ENCODE results near the gene HDGFL1. TPM values are rescaled to one million over a fixed set of nuclear protein-coding genes. Genes with fewer than 3 reads are reported as not detected.

The HDGFL1 gene
- total and polyA plus RNA-seq, 2 donors: under 0.01 TPM; not detected in 1

DNA sequence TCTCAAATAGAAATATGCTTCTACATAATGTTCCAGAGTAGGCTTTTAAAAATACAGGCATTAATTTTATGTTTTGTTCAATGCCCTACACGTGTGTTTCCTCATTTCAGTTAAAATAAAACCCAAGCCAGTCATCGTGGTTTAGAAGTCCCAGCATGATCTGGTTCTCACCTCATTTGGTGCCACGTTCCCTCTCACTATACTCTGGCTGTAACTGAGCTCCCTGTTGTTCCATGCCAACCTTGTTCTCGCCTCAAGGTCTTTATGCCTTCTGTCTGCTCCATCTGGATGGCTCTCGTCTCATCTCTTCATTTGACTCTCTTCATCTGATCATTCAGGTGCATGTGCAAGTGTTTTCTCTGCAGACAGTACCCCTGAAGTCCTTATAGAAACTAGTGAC lies 32.6 kb downstream of the HDGFL1 start:
- WGBS: 60% methylated on average over 5 of the region's 5 CpGs
- H3K27ac ChIP-seq (ENCODE audit: low read depth in 1 of 2, low read length in 1 of 2): no peak overlapping the region
- no peaks in the 10 kb centered on the region for H3K9me3 ChIP-seq (ENCODE audit: control insufficient read depth in 2 of 2, insufficient read depth in 1 of 2, low read length in 1 of 2)
- no peak overlapping the region for H3K4me3 ChIP-seq (ENCODE audit: low read length in 2 of 2)
- H3K36me3 ChIP-seq (ENCODE audit: control insufficient read depth in 2 of 2, insufficient read depth in 2 of 2, low read length in 1 of 2): no peaks in the 10 kb centered on the region
- H3K27me3 ChIP-seq (ENCODE audit: control insufficient read depth in 2 of 2, insufficient read depth in 1 of 2, low read length in 1 of 2): no peaks in the 10 kb centered on the region
- H3K4me1 ChIP-seq (ENCODE audit: control insufficient read depth in 2 of 2, insufficient read depth in 2 of 2, low read length in 2 of 2): no peaks in the 10 kb centered on the region
- DNase-seq (ENCODE audit: low read depth in 6 of 9, low spot score in 9 of 9): no peak

GRCh38 chr6:22605736-22606135 lies 36.4 kb downstream of the HDGFL1 start:
- H3K4me3 ChIP-seq (ENCODE audit: low read length in 2 of 2): no peak overlapping the region
- no peaks in the 10 kb centered on the region for H3K27me3 ChIP-seq (ENCODE audit: control insufficient read depth in 2 of 2, insufficient read depth in 1 of 2, low read length in 1 of 2)
- no peak overlapping the region for H3K27ac ChIP-seq (ENCODE audit: low read depth in 1 of 2, low read length in 1 of 2)
- no peak for DNase-seq (ENCODE audit: low read depth in 6 of 9, low spot score in 9 of 9)
- no peaks in the 10 kb centered on the region for H3K4me1 ChIP-seq (ENCODE audit: control insufficient read depth in 2 of 2, insufficient read depth in 2 of 2, low read length in 2 of 2)
- H3K9me3 ChIP-seq (ENCODE audit: control insufficient read depth in 2 of 2, insufficient read depth in 1 of 2, low read length in 1 of 2): no peaks in the 10 kb centered on the region
- WGBS: 95% methylated on average over 2 of the region's 2 CpGs
- H3K36me3 ChIP-seq (ENCODE audit: control insufficient read depth in 2 of 2, insufficient read depth in 2 of 2, low read length in 1 of 2): no peaks in the 10 kb centered on the region

DNA sequence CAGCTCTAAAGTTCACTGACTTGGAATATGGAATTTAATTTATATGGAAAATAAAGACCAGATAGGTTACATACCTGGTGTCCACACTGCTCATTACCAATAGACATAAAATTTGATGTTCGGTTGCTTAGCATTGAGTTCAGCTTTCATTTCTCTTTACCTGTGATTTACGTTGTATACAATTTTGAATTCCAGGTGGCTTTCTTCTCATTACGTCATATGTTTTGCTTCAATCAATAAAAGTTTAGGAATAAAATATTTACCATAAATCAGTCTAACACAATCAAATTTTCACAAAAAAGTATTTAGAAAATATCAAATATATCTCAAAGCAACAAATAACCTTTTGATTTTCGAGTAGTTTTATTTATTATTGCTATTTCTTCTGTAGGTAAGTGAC lies 40.8 kb downstream of the HDGFL1 start:
- no peaks in the 10 kb centered on the region for H3K9me3 ChIP-seq (ENCODE audit: control insufficient read depth in 2 of 2, insufficient read depth in 1 of 2, low read length in 1 of 2)
- H3K4me1 ChIP-seq (ENCODE audit: control insufficient read depth in 2 of 2, insufficient read depth in 2 of 2, low read length in 2 of 2): no peaks in the 10 kb centered on the region
- no peak overlapping the region for H3K4me3 ChIP-seq (ENCODE audit: low read length in 2 of 2)
- 84% methylated on average over 4 of the region's 4 CpGs for WGBS
- DNase-seq (ENCODE audit: low read depth in 6 of 9, low spot score in 9 of 9): no peak
- no peak overlapping the region for H3K27ac ChIP-seq (ENCODE audit: low read depth in 1 of 2, low read length in 1 of 2)
- no peaks in the 10 kb centered on the region for H3K36me3 ChIP-seq (ENCODE audit: control insufficient read depth in 2 of 2, insufficient read depth in 2 of 2, low read length in 1 of 2)
- no peaks in the 10 kb centered on the region for H3K27me3 ChIP-seq (ENCODE audit: control insufficient read depth in 2 of 2, insufficient read depth in 1 of 2, low read length in 1 of 2)

DNA sequence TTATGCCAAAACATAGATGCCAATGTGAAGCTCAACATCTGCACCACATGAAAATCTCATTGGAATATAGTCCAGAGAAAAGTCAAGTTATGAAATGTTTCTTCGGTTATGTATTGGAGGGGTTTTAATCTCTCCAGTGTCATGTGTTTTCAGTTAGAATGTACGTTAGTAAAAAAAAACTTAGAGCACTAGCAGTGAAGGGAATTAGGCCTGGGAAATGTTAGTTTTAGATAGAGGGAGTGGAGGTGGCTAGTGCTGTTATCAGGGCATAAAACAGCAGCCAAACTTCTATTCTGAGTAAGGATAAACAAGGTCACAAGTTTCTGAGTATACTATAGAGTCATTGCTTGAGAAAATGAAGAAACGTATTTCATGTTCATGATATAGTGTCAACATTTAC lies 42.9 kb downstream of the HDGFL1 start:
- Histone ChIP-seq H3K4me3 (ENCODE audit: low read length in 2 of 2) (no peak overlapping the region), H3K27ac (ENCODE audit: low read depth in 1 of 2, low read length in 1 of 2) (no peak overlapping the region), H3K4me1 (ENCODE audit: control insufficient read depth in 2 of 2, insufficient read depth in 2 of 2, low read length in 2 of 2) (no peaks in the 10 kb centered on the region), H3K9me3 (ENCODE audit: control insufficient read depth in 2 of 2, insufficient read depth in 1 of 2, low read length in 1 of 2) (no peaks in the 10 kb centered on the region), H3K27me3 (ENCODE audit: control insufficient read depth in 2 of 2, insufficient read depth in 1 of 2, low read length in 1 of 2) (no peaks in the 10 kb centered on the region), H3K36me3 (ENCODE audit: control insufficient read depth in 2 of 2, insufficient read depth in 2 of 2, low read length in 1 of 2) (no peaks in the 10 kb centered on the region)
- DNase-seq (ENCODE audit: low read depth in 6 of 9, low spot score in 9 of 9): no peak
- WGBS: 97% methylated on average over 3 of the region's 3 CpGs

DNA sequence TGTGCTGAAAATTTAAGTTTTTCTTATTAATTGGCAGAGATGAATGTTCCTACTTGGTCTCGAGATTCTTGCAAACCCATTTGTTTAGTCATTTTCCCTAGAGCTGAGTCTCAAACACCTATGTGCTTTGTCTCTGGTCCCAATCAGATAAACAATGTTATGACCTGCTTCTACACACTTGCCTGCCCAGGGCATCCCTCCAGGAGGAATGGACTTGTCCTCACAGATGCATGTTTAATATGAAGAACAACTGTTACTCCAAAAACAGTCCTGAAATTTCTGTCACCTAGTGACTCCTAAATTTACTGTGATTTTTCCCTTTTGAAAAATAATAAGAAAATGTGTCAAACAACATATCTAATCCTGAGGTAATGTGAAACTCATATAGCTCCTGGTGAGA lies 43.7 kb downstream of the HDGFL1 start:
- Histone ChIP-seq H3K9me3 (ENCODE audit: control insufficient read depth in 2 of 2, insufficient read depth in 1 of 2, low read length in 1 of 2) (no peaks in the 10 kb centered on the region), H3K36me3 (ENCODE audit: control insufficient read depth in 2 of 2, insufficient read depth in 2 of 2, low read length in 1 of 2) (no peaks in the 10 kb centered on the region), H3K4me1 (ENCODE audit: control insufficient read depth in 2 of 2, insufficient read depth in 2 of 2, low read length in 2 of 2) (no peaks in the 10 kb centered on the region), H3K4me3 (ENCODE audit: low read length in 2 of 2) (no peak overlapping the region), H3K27ac (ENCODE audit: low read depth in 1 of 2, low read length in 1 of 2) (no peak overlapping the region), H3K27me3 (ENCODE audit: control insufficient read depth in 2 of 2, insufficient read depth in 1 of 2, low read length in 1 of 2) (no peaks in the 10 kb centered on the region)
- WGBS: 95% methylated on average over 1 of the region's 1 CpG
- DNase-seq (ENCODE audit: low read depth in 6 of 9, low spot score in 9 of 9): no peak

GRCh38 chr6:22613695-22614094 lies 44.3 kb downstream of the HDGFL1 start:
- no peak overlapping the region for H3K4me3 ChIP-seq (ENCODE audit: low read length in 2 of 2)
- no peak overlapping the region for H3K27ac ChIP-seq (ENCODE audit: low read depth in 1 of 2, low read length in 1 of 2)
- H3K36me3 ChIP-seq (ENCODE audit: control insufficient read depth in 2 of 2, insufficient read depth in 2 of 2, low read length in 1 of 2): no peaks in the 10 kb centered on the region
- H3K9me3 ChIP-seq (ENCODE audit: control insufficient read depth in 2 of 2, insufficient read depth in 1 of 2, low read length in 1 of 2): no peaks in the 10 kb centered on the region
- no peak for DNase-seq (ENCODE audit: low read depth in 6 of 9, low spot score in 9 of 9)
- H3K27me3 ChIP-seq (ENCODE audit: control insufficient read depth in 2 of 2, insufficient read depth in 1 of 2, low read length in 1 of 2): no peaks in the 10 kb centered on the region
- WGBS: 95% methylated on average over 3 of the region's 3 CpGs
- no peaks in the 10 kb centered on the region for H3K4me1 ChIP-seq (ENCODE audit: control insufficient read depth in 2 of 2, insufficient read depth in 2 of 2, low read length in 2 of 2)

DNA sequence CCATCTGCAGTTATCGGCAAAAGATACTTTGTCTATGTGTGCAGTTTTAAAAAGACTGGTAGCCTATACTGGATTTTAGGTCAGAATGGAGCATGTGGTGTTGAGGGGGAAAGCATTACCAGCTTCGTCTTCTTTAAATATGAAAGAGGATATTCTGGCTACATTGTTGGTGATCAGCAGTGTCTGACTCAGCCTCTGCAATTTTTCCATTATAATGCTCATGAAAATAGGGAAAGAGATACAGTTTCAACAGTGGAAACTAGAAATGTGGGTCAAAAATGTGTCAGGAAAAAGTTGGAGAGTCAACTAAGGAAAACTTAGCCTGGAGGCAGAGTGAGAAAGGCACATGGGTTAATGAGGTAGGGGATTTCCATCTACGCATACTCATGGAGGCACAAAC lies 45.2 kb downstream of the HDGFL1 start:
- 80% methylated on average over 3 of the region's 3 CpGs for WGBS
- no peaks in the 10 kb centered on the region for H3K36me3 ChIP-seq (ENCODE audit: control insufficient read depth in 2 of 2, insufficient read depth in 2 of 2, low read length in 1 of 2)

GRCh38 chr6:22621028-22621427 lies 51.7 kb downstream of the HDGFL1 start:
- Histone ChIP-seq H3K36me3 (ENCODE audit: control insufficient read depth in 2 of 2, insufficient read depth in 2 of 2, low read length in 1 of 2) (no peaks in the 10 kb centered on the region), H3K9me3 (ENCODE audit: control insufficient read depth in 2 of 2, insufficient read depth in 1 of 2, low read length in 1 of 2) (no peaks in the 10 kb centered on the region), H3K4me3 (ENCODE audit: low read length in 2 of 2) (no peak overlapping the region), H3K27me3 (ENCODE audit: control insufficient read depth in 2 of 2, insufficient read depth in 1 of 2, low read length in 1 of 2) (no peaks in the 10 kb centered on the region), H3K27ac (ENCODE audit: low read depth in 1 of 2, low read length in 1 of 2) (no peak overlapping the region), H3K4me1 (ENCODE audit: control insufficient read depth in 2 of 2, insufficient read depth in 2 of 2, low read length in 2 of 2) (no peaks in the 10 kb centered on the region)
- 98% methylated on average over 4 of the region's 4 CpGs for WGBS
- no peak for DNase-seq (ENCODE audit: low read depth in 6 of 9, low spot score in 9 of 9)

More for the DNA sequence above, 45.2 kb downstream of the HDGFL1 start:
- H3K9me3 ChIP-seq (ENCODE audit: control insufficient read depth in 2 of 2, insufficient read depth in 1 of 2, low read length in 1 of 2): no peaks in the 10 kb centered on the region
- DNase-seq (ENCODE audit: low read depth in 6 of 9, low spot score in 9 of 9): no peak
- H3K27ac ChIP-seq (ENCODE audit: low read depth in 1 of 2, low read length in 1 of 2): no peak overlapping the region
- H3K4me1 ChIP-seq (ENCODE audit: control insufficient read depth in 2 of 2, insufficient read depth in 2 of 2, low read length in 2 of 2): no peaks in the 10 kb centered on the region
- no peaks in the 10 kb centered on the region for H3K27me3 ChIP-seq (ENCODE audit: control insufficient read depth in 2 of 2, insufficient read depth in 1 of 2, low read length in 1 of 2)
- H3K4me3 ChIP-seq (ENCODE audit: low read length in 2 of 2): no peak overlapping the region

All from thymus (tissue), 11 donors.